Measurements from ENCODE around the gene SSBP3. TPM values are rescaled to one million over a fixed set of nuclear protein-coding genes. Genes with fewer than 3 reads are reported as not detected.
"Not testable (repeated sequence)": the region's sequence is repeated elsewhere in the genome, so short reads cannot be mapped to it uniquely, and the experiment has no call there.

Gene SSBP3
- total RNA-seq, 1 experiment from 2014 or later, result 109 TPM

- no peak overlapping the region for H3K4me3 ChIP-seq (ENCODE audit: insufficient read depth, low read depth, low read length)
- H3K27me3 ChIP-seq (ENCODE audit: control insufficient read depth, insufficient read depth, low read length), result no peaks in the 10 kb centered on the region; the same call in 1 of the 2 replicates
- no peaks in the 10 kb centered on the region for H3K36me3 ChIP-seq (replicated peaks; ENCODE audit: control insufficient read depth, insufficient read depth, low read length)
- no peak for DNase-seq
Measured at GRCh38 chr1:54421101-54421504, 14.9 kb upstream of the SSBP3 start.

GRCh38 chr1:54418598-54418997, 12.4 kb upstream of the SSBP3 start:
- H3K36me3 ChIP-seq (replicated peaks; ENCODE audit: control insufficient read depth, insufficient read depth, low read length); H3K27me3 ChIP-seq (ENCODE audit: control insufficient read depth, insufficient read depth, low read length); DNase-seq; H3K4me3 ChIP-seq (ENCODE audit: insufficient read depth, low read depth, low read length): not testable (repeated sequence)

GRCh38 chr1:54417123-54417522, 10.9 kb upstream of the SSBP3 start:
- H3K27me3 ChIP-seq (ENCODE audit: control insufficient read depth, insufficient read depth, low read length), result peaks cover 3% of the 10 kb centered on the region
- H3K36me3 ChIP-seq (replicated peaks; ENCODE audit: control insufficient read depth, insufficient read depth, low read length), result no peaks in the 10 kb centered on the region
- no peak overlapping the region for H3K4me3 ChIP-seq (ENCODE audit: insufficient read depth, low read depth, low read length)
- DNase-seq, result no peak

GRCh38 chr1:54416435-54416834, 10.2 kb upstream of the SSBP3 start:
- DNase-seq, result no peak
- peaks cover 3% of the 10 kb centered on the region for H3K27me3 ChIP-seq (ENCODE audit: control insufficient read depth, insufficient read depth, low read length)
- no peaks in the 10 kb centered on the region for H3K36me3 ChIP-seq (replicated peaks; ENCODE audit: control insufficient read depth, insufficient read depth, low read length)
- H3K4me3 ChIP-seq (ENCODE audit: insufficient read depth, low read depth, low read length), result no peak overlapping the region

- H3K27me3 ChIP-seq (ENCODE audit: control insufficient read depth, insufficient read depth, low read length), result peaks cover 3% of the 10 kb centered on the region
- DNase-seq, result no peak
- no peaks in the 10 kb centered on the region for H3K36me3 ChIP-seq (replicated peaks; ENCODE audit: control insufficient read depth, insufficient read depth, low read length)
- H3K4me3 ChIP-seq (ENCODE audit: insufficient read depth, low read depth, low read length), result no peak overlapping the region
Measured at GRCh38 chr1:54415991-54416390, 9.8 kb upstream of the SSBP3 start.

- DNase-seq, result no peak
- Histone ChIP-seq H3K36me3 (replicated peaks; ENCODE audit: control insufficient read depth, insufficient read depth, low read length) (no peaks in the 10 kb centered on the region), H3K4me3 (ENCODE audit: insufficient read depth, low read depth, low read length) (no peak overlapping the region), H3K27me3 (ENCODE audit: control insufficient read depth, insufficient read depth, low read length) (peaks cover 3% of the 10 kb centered on the region)
Measured at GRCh38 chr1:54415533-54415932, 9.3 kb upstream of the SSBP3 start.

- H3K27me3 ChIP-seq (ENCODE audit: control insufficient read depth, insufficient read depth, low read length), result peaks cover 3% of the 10 kb centered on the region
- no peaks in the 10 kb centered on the region for H3K36me3 ChIP-seq (replicated peaks; ENCODE audit: control insufficient read depth, insufficient read depth, low read length)
- DNase-seq, result no peak
- H3K4me3 ChIP-seq (ENCODE audit: insufficient read depth, low read depth, low read length), result no peak overlapping the region
Measured at GRCh38 chr1:54413732-54414131, 7.5 kb upstream of the SSBP3 start.

- no peak overlapping the region for H3K4me3 ChIP-seq (ENCODE audit: insufficient read depth, low read depth, low read length)
- H3K27me3 ChIP-seq (ENCODE audit: control insufficient read depth, insufficient read depth, low read length), result peaks cover 3% of the 10 kb centered on the region
- H3K36me3 ChIP-seq (replicated peaks; ENCODE audit: control insufficient read depth, insufficient read depth, low read length), result no peaks in the 10 kb centered on the region
- no peak for DNase-seq
Measured at GRCh38 chr1:54413295-54413694, 7.1 kb upstream of the SSBP3 start.

GRCh38 chr1:54410359-54410758, 4.2 kb upstream of the SSBP3 start:
- Histone ChIP-seq H3K4me3 (ENCODE audit: insufficient read depth, low read depth, low read length) (no peak overlapping the region), H3K36me3 (replicated peaks; ENCODE audit: control insufficient read depth, insufficient read depth, low read length) (no peaks in the 10 kb centered on the region), H3K27me3 (ENCODE audit: control insufficient read depth, insufficient read depth, low read length) (peaks cover 3% of the 10 kb centered on the region)
- no peak for DNase-seq

- Histone ChIP-seq H3K36me3 (replicated peaks; ENCODE audit: control insufficient read depth, insufficient read depth, low read length) (no peaks in the 10 kb centered on the region), H3K27me3 (ENCODE audit: control insufficient read depth, insufficient read depth, low read length) (peaks cover 3% of the 10 kb centered on the region; the same call in 1 of the 2 replicates), H3K4me3 (ENCODE audit: insufficient read depth, low read depth, low read length) (no peak overlapping the region)
- no peak for DNase-seq
Measured at GRCh38 chr1:54409156-54410142, 3.3 kb upstream of the SSBP3 start.

GRCh38 chr1:54408147-54409066, 2.2 kb upstream of the SSBP3 start:
- no peak for DNase-seq
- H3K36me3 ChIP-seq (replicated peaks; ENCODE audit: control insufficient read depth, insufficient read depth, low read length), result no peaks in the 10 kb centered on the region
- no peak overlapping the region for H3K4me3 ChIP-seq (ENCODE audit: insufficient read depth, low read depth, low read length)
- no peaks in the 10 kb centered on the region for H3K27me3 ChIP-seq (ENCODE audit: control insufficient read depth, insufficient read depth, low read length)

- peaks cover 3% of the 10 kb centered on the region for H3K36me3 ChIP-seq (replicated peaks; ENCODE audit: control insufficient read depth, insufficient read depth, low read length)
- no peaks in the 10 kb centered on the region for H3K27me3 ChIP-seq (ENCODE audit: control insufficient read depth, insufficient read depth, low read length)
- peak overlapping the region; percentile 92 for H3K4me3 ChIP-seq (ENCODE audit: insufficient read depth, low read depth, low read length)
- DNase-seq, result peak; percentile 84
Measured at GRCh38 chr1:54407404-54408146, 1.4 kb upstream of the SSBP3 start.

GRCh38 chr1:54407154-54407403, 885 bp upstream of the SSBP3 start:
- Histone ChIP-seq H3K4me3 (ENCODE audit: insufficient read depth, low read depth, low read length) (peak overlapping the region; percentile 92), H3K27me3 (ENCODE audit: control insufficient read depth, insufficient read depth, low read length) (no peaks in the 10 kb centered on the region), H3K36me3 (replicated peaks; ENCODE audit: control insufficient read depth, insufficient read depth, low read length) (peaks cover 5% of the 10 kb centered on the region)
- no peak for DNase-seq

- peak; percentile 74 for DNase-seq
- Histone ChIP-seq H3K4me3 (ENCODE audit: insufficient read depth, low read depth, low read length) (peak overlapping the region; percentile 88), H3K27me3 (ENCODE audit: control insufficient read depth, insufficient read depth, low read length) (no peaks in the 10 kb centered on the region), H3K36me3 (replicated peaks; ENCODE audit: control insufficient read depth, insufficient read depth, low read length) (peaks cover 15% of the 10 kb centered on the region)
Measured at GRCh38 chr1:54405898-54406293, 298 bp downstream of the SSBP3 start.
